ENCODE data around the gene RIPPLY3. TPM values are rescaled to one million over a fixed set of nuclear protein-coding genes. Genes with fewer than 3 reads are reported as not detected.

The RIPPLY3 gene
- total RNA-seq, 1 donor from 2014 or later: not detected

DNA sequence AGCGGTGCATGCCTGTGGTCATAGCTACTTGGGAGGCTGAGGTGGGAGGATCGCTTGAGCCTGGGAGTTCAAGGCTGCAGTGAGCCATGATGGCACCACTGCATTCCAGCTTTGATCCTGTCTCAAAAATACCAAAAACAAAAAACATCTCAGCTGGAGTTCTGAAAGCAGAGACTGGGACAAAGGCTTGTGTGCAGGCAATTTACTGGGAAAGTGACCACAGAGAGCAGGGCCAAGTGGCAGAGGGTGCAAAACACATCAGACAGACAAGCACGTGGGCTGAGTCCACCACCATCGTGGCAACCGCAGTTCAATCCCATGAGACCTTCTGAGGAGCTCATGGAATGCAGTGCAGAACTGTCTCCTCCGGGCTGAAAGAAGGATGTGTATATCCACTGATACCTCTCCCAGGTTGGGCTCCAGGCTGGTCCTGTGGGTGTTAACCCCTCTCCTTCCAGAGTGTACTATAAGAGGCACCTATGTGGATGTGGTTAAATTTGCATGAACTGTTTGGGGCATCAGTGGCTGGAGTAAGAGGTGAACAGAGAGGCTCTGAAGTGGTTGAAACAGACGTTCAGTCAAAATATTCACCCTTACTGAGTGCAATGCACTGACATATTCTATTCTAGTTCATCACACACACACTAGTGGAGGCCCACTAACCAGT is 55.6 kb downstream of the RIPPLY3 start:
- no peak overlapping the region for H3K27ac ChIP-seq
- intact Hi-C loops (cut with DNase I): no loop called here
- TF ChIP-seq, protein P1, sequence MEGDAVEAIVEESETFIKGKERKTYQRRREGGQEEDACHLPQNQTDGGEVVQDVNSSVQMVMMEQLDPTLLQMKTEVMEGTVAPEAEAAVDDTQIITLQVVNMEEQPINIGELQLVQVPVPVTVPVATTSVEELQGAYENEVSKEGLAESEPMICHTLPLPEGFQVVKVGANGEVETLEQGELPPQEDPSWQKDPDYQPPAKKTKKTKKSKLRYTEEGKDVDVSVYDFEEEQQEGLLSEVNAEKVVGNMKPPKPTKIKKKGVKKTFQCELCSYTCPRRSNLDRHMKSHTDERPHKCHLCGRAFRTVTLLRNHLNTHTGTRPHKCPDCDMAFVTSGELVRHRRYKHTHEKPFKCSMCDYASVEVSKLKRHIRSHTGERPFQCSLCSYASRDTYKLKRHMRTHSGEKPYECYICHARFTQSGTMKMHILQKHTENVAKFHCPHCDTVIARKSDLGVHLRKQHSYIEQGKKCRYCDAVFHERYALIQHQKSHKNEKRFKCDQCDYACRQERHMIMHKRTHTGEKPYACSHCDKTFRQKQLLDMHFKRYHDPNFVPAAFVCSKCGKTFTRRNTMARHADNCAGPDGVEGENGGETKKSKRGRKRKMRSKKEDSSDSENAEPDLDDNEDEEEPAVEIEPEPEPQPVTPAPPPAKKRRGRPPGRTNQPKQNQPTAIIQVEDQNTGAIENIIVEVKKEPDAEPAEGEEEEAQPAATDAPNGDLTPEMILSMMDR (IDR thresholded peaks at IDR 0.05): no peak

DNA sequence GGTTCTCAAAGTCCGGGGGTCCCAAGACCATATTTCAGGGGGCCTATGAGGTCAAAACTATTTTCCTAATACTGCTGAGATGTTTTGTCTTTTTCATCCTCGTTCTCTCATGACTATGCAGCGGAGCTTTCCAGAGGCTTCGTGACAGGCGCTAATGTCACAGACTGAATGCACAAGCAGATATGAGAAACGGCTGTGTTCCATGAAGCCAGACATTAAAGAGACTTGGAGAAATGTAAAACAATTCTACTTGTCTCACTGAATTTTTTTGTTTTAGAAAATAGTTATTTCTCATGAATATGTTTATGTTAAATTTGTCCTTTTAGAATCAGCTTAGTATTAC is 56.1 kb downstream of the RIPPLY3 start:
- Histone ChIP-seq H3K4me1 (no peaks in the 10 kb centered on the region), H3K36me3 (peaks cover 3 to 10% of the 10 kb centered on the region in 2 donors), H3K27ac (no peak overlapping the region), H3K9me3 (no peaks in the 10 kb centered on the region), H3K27me3 (no peaks in the 10 kb centered on the region), H3K4me3 (no peak overlapping the region)
- no peak for DNase-seq (ENCODE audit: low spot score in 2 of 2)
- TF ChIP-seq, protein P1 (IDR thresholded peaks at IDR 0.05): no peak
- intact Hi-C loops (cut with DNase I): no loop called here

More for the DNA sequence above, 55.6 kb downstream of the RIPPLY3 start:
- no peak for DNase-seq (ENCODE audit: low spot score in 2 of 2)
- Histone ChIP-seq H3K9me3 (no peaks in the 10 kb centered on the region), H3K4me3 (no peak overlapping the region), H3K36me3 (peaks cover 2 to 10% of the 10 kb centered on the region in 2 donors), H3K27me3 (no peaks in the 10 kb centered on the region), H3K4me1 (no peaks in the 10 kb centered on the region)

DNA sequence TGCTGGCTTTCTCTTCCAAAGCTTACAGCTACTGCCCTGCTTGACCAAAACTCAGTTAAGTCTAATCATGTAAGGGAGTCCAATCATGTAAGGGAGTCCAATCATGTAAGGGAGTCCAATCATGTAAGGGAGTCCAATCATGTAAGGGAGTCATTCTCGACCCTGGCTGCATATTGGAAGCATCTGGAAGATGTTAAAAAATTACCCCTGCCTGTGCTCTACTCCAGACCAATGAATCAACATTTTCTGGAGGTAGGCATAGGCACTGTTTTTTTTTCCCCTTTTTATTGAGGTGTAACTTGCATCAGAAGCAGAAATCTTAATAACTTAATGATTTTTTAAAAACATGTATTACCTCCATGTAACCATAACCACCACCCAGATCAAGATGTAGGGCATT is 56.9 kb downstream of the RIPPLY3 start:
- DNase-seq (ENCODE audit: low spot score in 2 of 2): no peak
- H3K4me1 ChIP-seq: no peaks in the 10 kb centered on the region
- intact Hi-C loops (cut with DNase I): no loop called here

DNA sequence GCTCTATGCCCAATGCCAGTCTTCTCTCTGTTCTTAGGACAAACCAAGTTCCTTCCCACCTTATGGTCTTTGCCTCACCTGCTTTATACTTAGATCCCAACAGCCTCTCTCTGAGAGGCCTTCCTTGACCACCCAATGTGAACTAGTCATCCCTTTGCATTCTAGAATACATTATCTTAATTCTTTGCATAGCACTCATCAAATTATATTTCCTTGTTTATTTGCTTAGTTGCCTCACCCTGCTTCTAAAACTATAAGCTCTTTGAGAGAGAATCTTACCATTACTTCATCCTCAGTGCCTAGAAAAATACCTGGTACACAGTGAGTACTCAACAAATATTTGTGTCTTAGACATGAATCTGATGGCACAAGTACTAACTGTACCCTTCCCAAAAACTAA is 58.3 kb downstream of the RIPPLY3 start:
- intact Hi-C loops (cut with DNase I): no loop called here
- H3K27ac ChIP-seq: no peak overlapping the region
- H3K27me3 ChIP-seq: no peaks in the 10 kb centered on the region
- TF ChIP-seq, protein P1 (IDR thresholded peaks at IDR 0.05): no peak
- H3K4me3 ChIP-seq: no peak overlapping the region
- no peak for DNase-seq (ENCODE audit: low spot score in 2 of 2)
- H3K36me3 ChIP-seq: peaks cover 3 to 18% of the 10 kb centered on the region in 2 donors
- no peaks in the 10 kb centered on the region for H3K4me1 ChIP-seq
- H3K9me3 ChIP-seq: no peaks in the 10 kb centered on the region

More for the DNA sequence above, 56.9 kb downstream of the RIPPLY3 start:
- no peaks in the 10 kb centered on the region for H3K27me3 ChIP-seq
- H3K27ac ChIP-seq: no peak overlapping the region
- peaks cover 3 to 11% of the 10 kb centered on the region in 2 donors for H3K36me3 ChIP-seq
- TF ChIP-seq, protein P1 (IDR thresholded peaks at IDR 0.05): no peak
- H3K4me3 ChIP-seq: no peak overlapping the region
- no peaks in the 10 kb centered on the region for H3K9me3 ChIP-seq

DNA sequence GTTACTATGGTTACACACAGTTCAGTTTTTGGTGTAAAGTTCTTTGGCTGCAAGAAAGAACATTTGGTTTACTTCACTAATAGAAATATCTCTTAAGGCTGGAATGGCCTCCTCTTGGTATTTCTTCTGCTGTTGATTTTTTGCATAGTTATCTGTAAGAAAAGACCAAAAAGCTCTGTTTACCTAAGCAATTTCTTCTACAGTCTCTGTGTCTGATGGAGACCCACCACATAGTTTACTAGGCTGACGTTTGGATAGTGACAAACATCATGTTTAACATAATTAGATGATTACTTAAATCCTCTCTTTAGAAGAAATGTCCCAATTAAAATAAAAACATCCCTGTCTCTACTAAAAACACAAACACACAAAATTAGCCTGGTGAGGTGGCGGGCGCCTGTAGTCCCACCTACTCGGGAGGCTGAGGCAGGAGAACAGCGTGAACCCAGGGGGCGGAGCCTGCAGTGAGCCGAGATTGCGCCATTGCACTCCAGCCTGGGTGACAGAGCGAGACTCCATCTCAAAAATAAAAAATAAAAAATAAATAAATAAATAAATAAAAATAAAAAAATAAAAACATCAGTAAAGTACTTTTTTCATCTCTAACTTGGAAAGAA is 59.2 kb downstream of the RIPPLY3 start:
- Histone ChIP-seq H3K4me3 (no peak overlapping the region), H3K27me3 (no peaks in the 10 kb centered on the region), H3K27ac (no peak overlapping the region), H3K36me3 (peaks cover 3 to 18% of the 10 kb centered on the region in 2 donors), H3K9me3 (no peaks in the 10 kb centered on the region), H3K4me1 (no peaks in the 10 kb centered on the region)
- TF ChIP-seq, protein P1 (IDR thresholded peaks at IDR 0.05): no peak
- intact Hi-C loops (cut with DNase I): no loop called here
- DNase-seq (ENCODE audit: low spot score in 2 of 2): no peak

Other genes with a start within 250 kb of the RIPPLY3 start
- gene HLCS, start 40.0 kb upstream of the RIPPLY3 start, total RNA-seq: 10.7 TPM
- gene PIGP, start 66.4 kb downstream of the RIPPLY3 start, total RNA-seq: 0.64 TPM
- gene TTC3, start 66.6 kb downstream of the RIPPLY3 start, total RNA-seq: 70.7 TPM

All from ascending aorta (tissue), 2 donors.